ENCODE measurements around the gene SYNPO2. TPM values are rescaled to one million over a fixed set of nuclear protein-coding genes. Genes with fewer than 3 reads are reported as not detected.
"Not testable (repeated sequence)": the region's sequence is repeated elsewhere in the genome, so short reads cannot be mapped to it uniquely, and the experiment has no call there.

The SYNPO2 gene
- total RNA-seq, 2 donors from 2014 or later, result 0.17 to 0.36 TPM

GRCh38 chr4:119048446-119048845 lies 159.8 kb downstream of the SYNPO2 start:
- H3K9me3 Mint-ChIP-seq, result no peaks in the 10 kb centered on the region
- DNase-seq (ENCODE audit: low spot score) (no peak), ATAC-seq (no peak)
- no peak overlapping the region for H3K4me3 Mint-ChIP-seq
- H3K27ac Mint-ChIP-seq, result no peak overlapping the region
- H3K36me3 Mint-ChIP-seq, result no peaks in the 10 kb centered on the region
- H3K27me3 Mint-ChIP-seq, result peaks cover 10 to 22% of the 10 kb centered on the region in 2 donors
- H3K4me1 Mint-ChIP-seq (ENCODE audit: low read depth in 2 of 2), result no peaks in the 10 kb centered on the region

DNA sequence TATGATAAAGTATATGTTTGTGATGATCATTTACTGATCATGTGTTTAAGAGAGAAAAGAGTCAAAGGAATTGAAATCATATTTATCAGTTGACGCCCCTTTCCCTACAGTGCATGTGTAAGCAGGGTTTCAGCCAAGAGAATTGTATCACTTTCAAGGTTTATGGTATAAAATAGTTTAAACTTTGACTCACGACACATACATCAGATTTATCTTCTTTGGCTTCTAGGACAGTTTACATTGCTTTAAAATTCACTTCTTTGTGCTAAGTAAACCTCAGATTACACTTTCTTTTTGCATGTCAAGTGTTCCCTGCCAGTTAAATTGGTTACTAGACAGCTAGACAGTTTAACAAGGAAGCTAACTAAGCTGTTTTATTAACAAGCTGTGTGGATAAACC lies 160.7 kb downstream of the SYNPO2 start:
- Mint-ChIP-seq H3K4me3 (no peak overlapping the region), H3K4me1 (ENCODE audit: low read depth in 2 of 2) (no peaks in the 10 kb centered on the region), H3K27me3 (peaks cover 10 to 22% of the 10 kb centered on the region in 2 donors), H3K9me3 (no peaks in the 10 kb centered on the region), H3K27ac (no peak overlapping the region), H3K36me3 (no peaks in the 10 kb centered on the region)
- DNase-seq (ENCODE audit: low spot score) (no peak), ATAC-seq (no peak)

- Mint-ChIP-seq H3K4me1 (ENCODE audit: low read depth in 2 of 2) (no peaks in the 10 kb centered on the region), H3K4me3 (no peak overlapping the region), H3K9me3 (no peaks in the 10 kb centered on the region), H3K27ac (no peak overlapping the region), H3K36me3 (no peaks in the 10 kb centered on the region), H3K27me3 (peaks cover 10 to 22% of the 10 kb centered on the region in 2 donors)
- ATAC-seq (no peak), DNase-seq (ENCODE audit: low spot score) (no peak)
These were observed 162.0 kb downstream of the SYNPO2 start for GRCh38 chr4:119050527-119051090.

DNA sequence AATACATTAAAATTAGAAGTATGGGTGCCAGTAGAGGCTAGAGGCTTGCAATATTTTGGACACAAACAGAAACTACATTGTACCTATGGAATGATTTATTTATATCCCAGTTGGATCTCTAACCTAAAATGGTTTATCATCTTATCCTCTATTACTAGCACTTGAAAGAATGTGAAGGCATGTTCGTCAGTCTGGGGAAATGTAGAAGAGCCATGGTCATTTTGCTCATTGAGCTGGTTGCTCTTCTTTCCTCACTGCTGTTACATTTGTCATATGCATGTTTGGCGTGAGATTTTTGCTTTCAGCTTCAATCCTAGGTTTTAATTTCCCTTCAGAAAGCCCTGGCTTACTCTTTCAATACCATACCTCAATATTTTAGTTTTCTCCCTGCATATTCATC lies 164.6 kb downstream of the SYNPO2 start:
- no peaks in the 10 kb centered on the region for H3K4me1 Mint-ChIP-seq (ENCODE audit: low read depth in 2 of 2)
- no peaks in the 10 kb centered on the region for H3K36me3 Mint-ChIP-seq
- H3K4me3 Mint-ChIP-seq, result no peak overlapping the region
- no peak for ATAC-seq
- H3K27me3 Mint-ChIP-seq, result peaks cover 6 to 16% of the 10 kb centered on the region in 2 donors
- no peak overlapping the region for H3K27ac Mint-ChIP-seq
- no peak for DNase-seq (ENCODE audit: low spot score)
- no peaks in the 10 kb centered on the region for H3K9me3 Mint-ChIP-seq

DNA sequence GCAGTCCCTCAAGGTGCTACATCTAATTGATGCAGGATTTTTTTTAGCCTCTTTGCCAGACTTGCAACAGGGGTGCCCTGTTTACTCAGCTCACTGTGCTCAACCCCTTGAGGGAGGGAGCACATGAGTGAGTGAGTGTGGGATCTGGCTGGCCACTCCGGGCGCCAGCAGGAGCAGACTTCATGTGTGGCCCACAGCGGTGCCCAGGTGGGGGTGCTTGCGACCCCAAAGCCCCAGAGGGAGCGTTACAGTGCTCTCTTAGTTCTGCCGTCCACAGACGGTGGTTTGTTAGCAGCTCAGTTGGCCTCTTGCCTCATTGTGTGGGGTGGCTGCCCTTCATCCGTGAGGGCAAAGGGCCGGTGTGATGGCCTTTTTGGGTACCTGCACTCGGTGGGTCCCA lies 165.3 kb downstream of the SYNPO2 start:
- ATAC-seq (peak in 1 of 2 donors; percentile 56), DNase-seq (ENCODE audit: low spot score) (no peak)
- Mint-ChIP-seq H3K36me3 (no peaks in the 10 kb centered on the region), H3K4me1 (ENCODE audit: low read depth in 2 of 2) (no peaks in the 10 kb centered on the region), H3K27ac (no peak overlapping the region), H3K27me3 (peaks cover 4 to 8% of the 10 kb centered on the region in 2 donors), H3K9me3 (no peaks in the 10 kb centered on the region), H3K4me3 (no peak overlapping the region)

- DNase-seq (ENCODE audit: low spot score), result no peak
- no peak overlapping the region for H3K4me3 Mint-ChIP-seq
- H3K27me3 Mint-ChIP-seq, result peaks cover 0 to 7% of the 10 kb centered on the region in 2 donors
- no peak overlapping the region for H3K27ac Mint-ChIP-seq
- H3K4me1 Mint-ChIP-seq (ENCODE audit: low read depth in 2 of 2), result no peaks in the 10 kb centered on the region
- H3K36me3 Mint-ChIP-seq, result no peaks in the 10 kb centered on the region
- H3K9me3 Mint-ChIP-seq, result no peaks in the 10 kb centered on the region
- no peak for ATAC-seq
These were observed 168.8 kb downstream of the SYNPO2 start for GRCh38 chr4:119057417-119057816.

DNA sequence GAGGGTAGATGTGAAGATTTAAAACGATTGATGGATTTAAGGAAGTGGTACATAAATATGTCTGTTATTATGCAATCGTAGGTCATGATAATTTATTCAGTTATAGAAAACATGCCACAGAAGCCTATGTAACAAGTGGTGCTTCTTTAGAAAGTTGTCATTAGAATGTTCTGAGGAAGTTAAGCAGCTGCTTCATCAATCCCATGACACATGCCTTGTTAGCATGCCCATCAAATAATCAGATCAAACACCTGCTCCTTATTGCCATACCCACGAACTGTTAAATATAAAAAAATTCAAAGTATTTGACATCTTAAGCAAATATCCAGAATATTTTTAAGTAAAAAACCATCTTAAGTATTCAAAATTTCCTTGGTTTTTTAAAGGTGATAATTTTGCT lies 170.6 kb downstream of the SYNPO2 start:
- no peaks in the 10 kb centered on the region for H3K4me1 Mint-ChIP-seq (ENCODE audit: low read depth in 2 of 2)
- DNase-seq (ENCODE audit: low spot score) (no peak), ATAC-seq (no peak)
- no peaks in the 10 kb centered on the region for H3K9me3 Mint-ChIP-seq
- no peak overlapping the region for H3K27ac Mint-ChIP-seq
- H3K27me3 Mint-ChIP-seq, result peaks cover 0 to 7% of the 10 kb centered on the region in 2 donors
- H3K4me3 Mint-ChIP-seq, result no peak overlapping the region
- H3K36me3 Mint-ChIP-seq, result no peaks in the 10 kb centered on the region

DNA sequence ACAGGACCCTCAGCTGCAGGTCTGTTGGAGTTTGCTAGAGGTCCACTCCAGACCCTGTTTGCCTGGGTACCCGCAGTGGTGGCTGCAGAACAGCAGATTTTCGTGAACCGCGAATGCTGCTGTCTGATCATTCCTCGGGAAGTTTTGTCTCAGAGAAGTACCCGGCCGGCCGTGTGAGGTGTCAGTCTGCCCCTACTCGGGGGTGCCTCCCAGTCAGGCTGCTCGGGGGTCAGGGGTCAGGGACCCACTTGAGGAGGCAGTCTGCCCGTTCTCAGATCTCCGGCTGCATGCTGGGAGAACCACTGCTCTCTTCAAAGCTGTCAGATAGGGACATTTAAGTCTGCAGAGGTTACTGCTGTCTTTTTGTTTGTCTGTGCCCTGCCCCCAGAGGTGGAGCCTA lies 178.5 kb downstream of the SYNPO2 start:
- not testable (repeated sequence) for ATAC-seq; H3K36me3 Mint-ChIP-seq; H3K4me3 Mint-ChIP-seq; H3K4me1 Mint-ChIP-seq (ENCODE audit: low read depth in 2 of 2); H3K9me3 Mint-ChIP-seq; DNase-seq (ENCODE audit: low spot score); H3K27ac Mint-ChIP-seq
- peaks cover 8 to 14% of the 10 kb centered on the region in 2 donors for H3K27me3 Mint-ChIP-seq

GRCh38 chr4:119067670-119068360 lies 179.2 kb downstream of the SYNPO2 start:
- not testable (repeated sequence) for H3K9me3 Mint-ChIP-seq; H3K27ac Mint-ChIP-seq; H3K4me3 Mint-ChIP-seq; H3K4me1 Mint-ChIP-seq (ENCODE audit: low read depth in 2 of 2); H3K36me3 Mint-ChIP-seq; ATAC-seq; DNase-seq (ENCODE audit: low spot score)
- H3K27me3 Mint-ChIP-seq, result peaks cover 8 to 18% of the 10 kb centered on the region in 2 donors

DNA sequence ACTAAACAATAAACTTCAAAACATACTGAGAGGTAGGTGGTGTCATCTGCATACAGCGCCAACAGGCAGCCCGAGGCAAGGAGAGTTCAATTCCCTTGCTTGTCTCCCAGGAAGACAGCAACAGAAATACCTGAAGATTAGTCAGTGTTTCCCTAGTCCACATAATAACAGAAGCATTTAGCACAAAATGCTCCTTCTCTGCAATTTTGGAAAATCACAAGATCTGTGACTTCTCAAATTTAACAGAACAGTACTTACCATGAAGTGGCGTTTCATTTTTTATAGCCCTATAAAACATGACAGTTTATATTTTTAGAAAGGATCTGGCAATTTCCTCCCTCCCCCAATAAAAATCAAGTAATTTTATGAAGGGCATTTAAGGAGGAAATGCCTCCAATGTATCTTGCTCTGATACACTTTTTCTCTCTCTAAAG lies 179.9 kb downstream of the SYNPO2 start:
- peaks cover 3% of the 10 kb centered on the region for H3K9me3 Mint-ChIP-seq
- H3K27ac Mint-ChIP-seq, result no peak overlapping the region
- DNase-seq (ENCODE audit: low spot score) (no peak), ATAC-seq (no peak)
- no peaks in the 10 kb centered on the region for H3K4me1 Mint-ChIP-seq (ENCODE audit: low read depth in 2 of 2)
- H3K36me3 Mint-ChIP-seq, result peaks cover 6% of the 10 kb centered on the region
- H3K27me3 Mint-ChIP-seq, result peaks cover 10 to 25% of the 10 kb centered on the region in 2 donors
- H3K4me3 Mint-ChIP-seq, result no peak overlapping the region

- H3K9me3 Mint-ChIP-seq, result peaks cover 3% of the 10 kb centered on the region
- ATAC-seq (no peak), DNase-seq (ENCODE audit: low spot score) (no peak)
- H3K4me3 Mint-ChIP-seq, result no peak overlapping the region
- no peaks in the 10 kb centered on the region for H3K4me1 Mint-ChIP-seq (ENCODE audit: low read depth in 2 of 2)
- H3K27me3 Mint-ChIP-seq, result peaks cover 2 to 25% of the 10 kb centered on the region in 2 donors
- peaks cover 6% of the 10 kb centered on the region for H3K36me3 Mint-ChIP-seq
- H3K27ac Mint-ChIP-seq, result no peak overlapping the region
These were observed 181.6 kb downstream of the SYNPO2 start for GRCh38 chr4:119070301-119070700.

- no peak for ATAC-seq
- Mint-ChIP-seq H3K36me3 (no peaks in the 10 kb centered on the region), H3K9me3 (no peaks in the 10 kb centered on the region), H3K4me1 (ENCODE audit: low read depth in 2 of 2) (no peaks in the 10 kb centered on the region), H3K4me3 (no peak overlapping the region), H3K27ac (no peak overlapping the region), H3K27me3 (peaks cover 2 to 17% of the 10 kb centered on the region in 2 donors)
- no peak for DNase-seq (ENCODE audit: low spot score)
These were observed 192.3 kb downstream of the SYNPO2 start for GRCh38 chr4:119080721-119081541.

DNA sequence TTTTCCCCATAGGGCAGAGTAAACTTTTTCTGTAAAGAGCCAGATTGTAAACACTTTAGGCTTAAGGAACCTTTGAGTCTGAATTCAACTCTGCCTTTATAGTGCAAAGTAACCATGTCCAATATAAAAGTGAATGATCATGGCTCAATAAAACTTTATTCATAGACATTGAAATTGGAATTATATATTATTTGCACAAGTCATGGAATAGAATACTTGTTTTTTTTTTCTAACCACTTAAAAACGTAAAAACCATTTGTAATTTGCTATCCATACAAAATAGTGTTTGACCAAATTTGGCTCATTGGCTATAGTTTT lies 192.8 kb downstream of the SYNPO2 start:
- DNase-seq (ENCODE audit: low spot score) (no peak), ATAC-seq (no peak)
- H3K4me3 Mint-ChIP-seq, result no peak overlapping the region
- no peaks in the 10 kb centered on the region for H3K36me3 Mint-ChIP-seq
- no peak overlapping the region for H3K27ac Mint-ChIP-seq
- no peaks in the 10 kb centered on the region for H3K9me3 Mint-ChIP-seq
- peaks cover 2 to 17% of the 10 kb centered on the region in 2 donors for H3K27me3 Mint-ChIP-seq
- no peaks in the 10 kb centered on the region for H3K4me1 Mint-ChIP-seq (ENCODE audit: low read depth in 2 of 2)

GRCh38 chr4:119081943-119082342 lies 193.3 kb downstream of the SYNPO2 start:
- no peak overlapping the region for H3K4me3 Mint-ChIP-seq
- H3K27ac Mint-ChIP-seq, result no peak overlapping the region
- H3K4me1 Mint-ChIP-seq (ENCODE audit: low read depth in 2 of 2), result no peaks in the 10 kb centered on the region
- DNase-seq (ENCODE audit: low spot score) (no peak), ATAC-seq (no peak)
- peaks cover 2 to 17% of the 10 kb centered on the region in 2 donors for H3K27me3 Mint-ChIP-seq
- no peaks in the 10 kb centered on the region for H3K9me3 Mint-ChIP-seq
- H3K36me3 Mint-ChIP-seq, result no peaks in the 10 kb centered on the region
